SW480 (cell line): ENCODE measurements around the gene SZT2.

ENCODE experiments used
- DNase-seq: peaks from one replicate; pipeline ENCODE4 v3.0.0-alpha.2; 2016; ENCODE audit warnings: low spot score

The SZT2 gene

GRCh38 chr1:43423672-43424550 lies 34.2 kb downstream of the SZT2 start:
- DNase-seq: peak; percentile 83

DNA sequence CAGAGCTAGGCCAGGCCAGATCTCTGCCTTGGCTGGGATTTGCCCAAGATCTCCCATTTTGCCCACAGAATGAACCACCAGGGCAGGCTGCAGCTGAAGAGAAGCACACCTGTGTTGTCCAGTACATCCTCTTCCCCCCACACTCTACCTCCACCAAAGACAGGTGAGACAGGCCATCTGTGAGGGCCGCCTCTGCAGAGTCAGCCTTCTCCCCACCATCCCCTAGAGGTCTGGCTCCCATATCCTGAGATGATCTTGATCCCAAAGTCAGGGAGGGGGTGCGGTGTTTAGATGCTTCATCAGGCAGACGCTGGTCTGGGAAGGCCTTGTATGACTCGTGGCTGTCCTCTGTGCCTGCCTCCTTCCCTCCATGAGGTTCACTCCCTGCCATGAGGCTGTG lies 35.3 kb downstream of the SZT2 start:
- no peak for DNase-seq

GRCh38 chr1:43426221-43426620 lies 36.5 kb downstream of the SZT2 start:
- DNase-seq: no peak

- no peak for DNase-seq
Measured at GRCh38 chr1:43427524-43427923, 37.8 kb downstream of the SZT2 start.

DNA sequence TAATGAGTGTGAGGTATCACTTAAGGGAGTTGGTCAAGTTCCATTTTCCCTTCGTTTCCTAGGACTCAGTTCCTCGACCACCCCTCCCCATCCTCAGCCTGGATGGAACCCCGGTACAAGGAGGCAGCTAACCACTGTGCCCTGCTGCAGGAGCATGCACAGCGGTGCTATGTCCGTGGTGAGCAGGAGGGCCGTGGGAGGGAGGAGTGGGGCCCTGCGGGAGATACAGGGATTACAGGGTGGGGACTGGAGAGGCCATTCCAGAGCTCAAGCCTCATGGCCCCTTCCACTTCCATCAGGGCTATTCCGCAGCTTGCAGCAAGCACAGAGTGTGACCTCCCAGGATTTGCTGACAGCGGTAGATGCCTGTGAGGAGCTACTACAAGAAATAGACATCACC lies 38.2 kb downstream of the SZT2 start:
- DNase-seq: no peak

- no peak for DNase-seq
Measured at GRCh38 chr1:43430831-43431230, 41.1 kb downstream of the SZT2 start.

DNA sequence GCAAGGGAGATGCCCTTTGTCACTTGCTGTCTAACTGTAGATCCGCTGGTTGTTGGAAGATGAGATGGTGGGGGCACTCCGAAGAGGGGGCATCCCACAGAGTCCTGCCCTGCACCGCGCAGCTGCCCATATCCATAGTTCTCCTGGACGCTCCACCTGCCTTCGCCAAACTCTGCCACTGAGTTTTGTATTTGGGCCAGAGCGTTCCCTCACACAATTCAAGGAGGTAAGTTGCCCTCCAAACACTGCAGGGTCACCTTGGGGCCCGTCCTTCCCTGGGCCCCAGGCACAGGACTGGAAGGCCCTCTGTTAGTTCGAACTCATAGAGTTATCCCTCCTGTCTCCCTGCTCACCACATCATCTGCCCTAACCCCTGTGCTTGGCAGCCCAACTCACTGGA lies 42.0 kb downstream of the SZT2 start:
- DNase-seq: no peak

DNA sequence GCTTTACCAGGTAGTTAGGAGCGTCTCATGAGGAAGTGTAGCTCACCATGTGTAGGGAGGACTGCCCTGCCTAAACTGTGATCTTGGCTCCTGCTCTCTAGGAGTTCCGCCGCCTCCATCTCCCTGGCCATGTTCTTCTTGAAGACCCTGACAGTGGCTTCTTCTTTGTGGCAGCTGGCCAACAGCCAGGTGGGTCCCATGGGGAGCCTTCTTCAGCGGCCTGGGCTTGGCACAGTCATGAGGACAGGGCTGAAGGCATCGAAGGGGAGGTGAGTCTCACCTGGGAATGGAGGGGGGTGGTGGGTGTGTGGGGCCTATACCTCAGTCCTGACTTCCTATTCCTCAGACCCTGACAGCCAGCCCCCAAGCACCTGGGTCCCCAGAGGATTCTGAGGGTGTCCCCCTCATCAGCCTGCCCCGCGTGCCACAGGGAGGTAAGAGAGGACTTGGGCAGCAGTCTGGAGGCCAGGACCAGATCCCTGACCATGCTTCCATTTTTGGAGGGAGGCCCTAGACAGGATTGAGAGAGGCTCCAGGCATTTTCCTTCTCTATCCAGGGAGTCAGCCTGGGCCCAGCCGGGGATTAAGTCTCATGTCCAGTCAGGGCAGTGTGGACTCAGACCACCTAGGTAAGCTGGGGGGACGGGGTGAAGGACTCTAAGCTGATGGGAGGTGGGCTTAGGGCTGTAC lies 42.6 kb downstream of the SZT2 start:
- DNase-seq: no peak

DNA sequence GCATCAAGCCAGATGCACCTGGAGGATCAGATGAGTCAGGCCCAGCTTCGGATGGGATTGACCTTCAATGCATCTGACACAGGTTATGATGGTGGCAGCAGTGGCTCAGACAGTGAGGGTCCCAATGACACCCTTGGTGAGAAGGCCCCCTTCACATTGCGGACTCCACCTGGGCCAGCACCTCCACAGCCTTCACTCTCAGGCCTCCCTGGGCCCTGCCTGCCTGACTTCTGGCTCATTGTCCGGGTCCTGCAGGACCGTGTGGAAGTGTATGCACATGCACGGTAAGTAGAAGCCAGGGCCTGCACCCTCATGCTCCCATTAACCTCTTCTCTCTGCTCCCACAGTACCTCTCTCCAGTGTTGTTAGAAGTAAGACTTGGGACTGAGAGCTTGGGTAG lies 43.2 kb downstream of the SZT2 start:
- DNase-seq: no peak

- DNase-seq: no peak
Measured at GRCh38 chr1:43434256-43434655, 44.6 kb downstream of the SZT2 start.

- no peak for DNase-seq
Measured at GRCh38 chr1:43435146-43436145, 45.7 kb downstream of the SZT2 start.

DNA sequence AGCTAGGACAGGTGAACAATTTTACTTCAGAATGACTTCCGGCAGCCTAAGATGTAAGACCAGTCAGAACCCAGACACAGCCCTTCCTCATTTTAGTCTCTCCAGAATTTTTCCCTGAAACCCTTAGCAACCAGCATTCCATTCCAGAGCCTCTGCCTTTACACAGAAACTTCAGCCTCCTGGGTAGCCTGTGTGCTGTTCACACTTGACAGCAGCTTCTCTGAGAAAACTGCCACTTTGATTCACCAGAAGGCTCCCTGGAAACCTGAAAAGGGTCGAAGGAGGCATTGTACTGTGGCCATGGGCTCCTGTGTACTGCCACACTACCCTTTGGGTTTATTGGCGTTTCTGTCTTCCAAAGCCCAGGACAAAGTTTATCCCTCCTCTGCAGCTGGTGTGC lies 46.7 kb downstream of the SZT2 start:
- DNase-seq: no peak

DNA sequence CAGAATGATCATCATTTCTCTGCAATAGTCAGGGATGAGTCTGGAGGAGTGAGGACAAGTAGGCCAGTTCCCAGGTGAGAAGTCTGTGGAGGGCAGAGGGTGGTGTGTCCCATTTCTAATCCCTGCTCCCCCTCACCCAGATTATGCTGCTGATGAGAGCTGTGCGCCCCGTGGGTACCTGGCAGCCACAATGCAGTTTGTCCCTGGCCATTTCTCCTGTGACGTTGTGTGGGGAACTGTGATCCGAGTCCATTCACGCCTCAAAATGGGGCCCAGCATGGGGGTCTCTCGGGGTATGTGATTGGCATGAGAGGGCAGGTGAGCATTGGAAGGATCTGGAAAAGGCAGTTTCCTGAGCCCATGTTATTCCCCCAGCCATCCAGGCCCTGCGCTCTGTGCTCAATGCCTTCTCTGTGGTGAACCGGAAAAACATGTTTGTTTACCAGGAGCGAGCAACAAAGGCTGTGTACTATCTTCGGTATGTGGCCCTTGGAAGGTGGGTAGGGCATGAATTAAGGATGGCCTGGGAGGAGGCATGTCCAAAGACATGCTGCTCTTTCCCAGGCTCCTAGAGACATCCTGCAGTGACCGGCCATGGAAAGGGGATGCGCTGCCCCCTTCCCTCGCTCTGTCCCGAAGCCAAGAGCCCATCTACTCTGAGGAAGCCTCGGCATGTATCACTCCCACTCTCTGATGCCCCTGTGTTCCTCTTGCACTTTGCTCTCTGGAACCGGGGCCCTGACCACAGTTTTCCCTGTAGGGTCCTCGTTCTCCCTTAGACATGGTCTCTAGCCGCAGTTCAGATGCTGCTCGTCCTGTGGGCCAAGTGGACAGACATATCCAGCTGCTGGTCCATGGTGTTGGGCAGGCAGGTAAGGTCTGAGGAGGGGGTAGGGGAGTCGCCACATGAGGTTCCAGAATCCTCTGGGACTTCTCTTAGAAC lies 47.6 kb downstream of the SZT2 start:
- no peak for DNase-seq

- no peak for DNase-seq
Measured at GRCh38 chr1:43438006-43438405, 48.3 kb downstream of the SZT2 start.

DNA sequence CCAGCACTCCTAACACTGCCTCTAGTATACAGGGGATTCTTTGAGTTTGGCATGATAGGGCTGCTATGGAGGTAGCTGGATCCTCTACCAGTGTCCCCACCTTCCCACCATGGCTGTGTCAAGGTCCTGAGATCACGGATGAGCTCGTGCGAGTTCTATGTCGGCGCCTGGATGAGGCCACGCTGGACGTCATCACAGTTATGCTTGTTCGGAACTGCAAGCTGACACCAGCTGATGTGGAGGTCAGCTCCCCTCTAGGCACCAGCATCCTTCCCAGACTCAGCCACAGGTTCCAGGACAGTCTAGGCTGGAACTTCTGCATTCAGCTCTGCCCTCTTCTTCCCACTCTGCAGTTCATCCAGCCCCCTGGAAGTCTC lies 48.9 kb downstream of the SZT2 start:
- no peak for DNase-seq

- no peak for DNase-seq
Measured at GRCh38 chr1:43438953-43439581, 49.4 kb downstream of the SZT2 start.

- DNase-seq: no peak
Measured at GRCh38 chr1:43439781-43440180, 50.1 kb downstream of the SZT2 start.

GRCh38 chr1:43440358-43440757 lies 50.7 kb downstream of the SZT2 start:
- DNase-seq: no peak

DNA sequence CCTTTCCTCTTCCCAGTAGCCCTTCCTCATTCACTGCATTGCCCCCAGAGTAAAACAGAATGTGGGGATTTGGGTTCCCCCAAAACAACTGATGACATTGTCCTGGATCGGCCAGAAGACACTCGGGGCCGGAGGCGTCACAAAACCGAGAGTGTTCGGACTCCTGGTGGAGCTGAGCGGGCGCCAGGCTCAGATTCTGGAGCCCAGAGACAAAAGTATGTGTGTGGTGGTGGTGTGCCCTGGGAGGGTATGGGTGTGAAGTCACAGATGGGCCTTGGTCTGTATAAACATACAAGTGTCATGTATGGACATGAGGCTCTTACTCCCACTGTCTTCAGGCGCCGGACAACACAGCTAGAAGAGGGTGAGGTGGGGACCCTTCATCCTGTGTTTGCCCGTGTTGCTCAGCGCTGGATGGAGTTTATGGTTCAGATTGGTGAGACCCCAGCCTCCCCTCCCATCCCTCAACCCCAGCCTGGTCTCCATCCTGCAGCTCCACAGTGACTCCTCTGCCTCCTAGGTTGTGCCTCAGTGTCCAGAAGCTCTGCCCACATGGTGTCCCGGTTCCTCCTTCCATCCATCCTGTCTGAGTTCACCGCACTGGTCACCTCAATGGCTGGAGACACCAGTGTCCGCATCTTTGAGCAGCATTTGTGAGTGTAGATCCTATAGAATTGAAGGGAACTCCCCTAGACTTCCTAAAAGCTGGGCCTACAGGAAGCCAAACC lies 51.6 kb downstream of the SZT2 start:
- DNase-seq: no peak
